Measurements from ENCODE around the gene PIK3R2. TPM values are rescaled to one million over a fixed set of nuclear protein-coding genes. Genes with fewer than 3 reads are reported as not detected.
A peak's percentile ranks its signal among the peaks of the same experiment; 100 is the strongest.

The PIK3R2 gene
- total and polyA plus RNA-seq, 2 of the 13 experiments (the other 11 are each of a cell fraction or from before 2014, with no cell fraction given), result 18.6 to 25.3 TPM

DNA sequence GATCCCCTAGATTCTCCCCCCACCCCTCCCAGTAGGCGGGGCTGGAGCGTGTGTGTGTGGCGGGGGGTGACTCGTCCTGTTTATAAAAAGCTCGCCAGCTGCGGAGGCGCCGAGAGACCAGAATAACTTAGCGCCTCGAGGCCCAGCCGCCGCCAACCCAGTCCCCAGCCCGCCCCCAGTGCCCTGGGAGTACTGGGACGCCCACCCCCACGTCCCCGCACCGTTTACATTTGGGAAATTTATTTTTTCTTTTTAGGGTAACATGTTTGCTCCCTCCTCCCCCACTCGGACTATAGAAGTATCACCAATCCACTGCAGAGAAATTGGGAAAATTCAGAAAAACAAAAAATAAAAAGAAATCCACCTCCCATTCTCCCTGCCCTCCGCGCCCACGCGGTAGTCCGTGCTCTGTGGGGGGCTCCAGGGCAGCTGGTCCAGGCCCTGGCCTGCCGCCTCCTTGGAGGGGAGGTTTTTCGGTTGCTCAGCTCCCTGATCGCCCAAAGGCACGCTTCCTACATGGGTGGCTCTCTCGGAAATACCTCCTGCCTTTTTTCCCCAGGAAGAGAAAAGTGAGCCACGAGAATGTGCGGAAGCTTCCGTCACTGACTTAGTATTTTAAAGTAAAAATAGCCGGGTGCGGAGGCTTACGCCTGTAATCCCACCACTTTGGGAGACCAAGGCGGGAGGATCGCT lies 52.4 kb downstream of the PIK3R2 start:
- no peaks in the 10 kb centered on the region for H3K9me3 ChIP-seq (ENCODE audit: low read length)
- peak overlapping the region; percentile 73 for H3K9ac ChIP-seq (ENCODE audit: insufficient read depth, low read depth, low read length)
- 44% methylated on average over 33 of the region's 36 CpGs for WGBS (ENCODE audit: low lambda C conversion rate)
- H3K27me3 ChIP-seq (ENCODE audit: control insufficient read depth in 1 of 2, insufficient read depth in 2 of 2, low read length in 2 of 2), result peaks cover 0 to 8% of the 10 kb centered on the region in 2 experiments; a peak in 1 of 5 replicates
- POLR2A ChIA-PET, result interaction anchor here (1.0 to 4.0 kb wide), 8 partner anchors 13 to 346 kb away, joined by 3 to 27 read pairs (median 6); partner anchors contain the start of genes GDF15, IQCN, JUND and MPV17L2
- no TSS peak for BruUV-seq (replicated peaks)
- H2AFZ ChIP-seq (ENCODE audit: low read length), result no peak overlapping the region
- in situ Hi-C loops (cut with HindIII; ENCODE audit: extremely low pct_ligation_motif_present, low pct_unique_long_range_greater_than_20kb), result loop anchor here (5.0 to 10.0 kb wide), 2 partner anchors 47 to 209 kb away; partner anchors contain the start of gene SSBP4
- ATAC-seq, result peak; percentile 8; the same call in 2 of the 3 replicates
- intact Hi-C loops (cut with micrococcal nuclease; ENCODE audit: unreplicated experiment), result loop anchor here (5.0 kb wide), 1 partner anchor 207 kb away; no protein-coding TSS in a partner anchor
- H3K4me3 ChIP-seq (replicated peaks in 1 of 3; ENCODE audit: insufficient read depth in 1 of 3, low read depth in 2 of 3, low read length in 3 of 3), result peak overlapping the region; percentile 73 to 76 (median 73)
- no peaks in the 10 kb centered on the region for H4K20me1 ChIP-seq (ENCODE audit: insufficient read depth, low read length)
- CTCF ChIA-PET (ENCODE audit: low intra/inter-chr PET ratio, low total read pairs), result no interaction called here
- H3K4me2 ChIP-seq (ENCODE audit: low read depth, low read length), result peak overlapping the region; percentile 87
- DNase-seq (ENCODE audit: low spot score), result no peak
- H3K4me1 ChIP-seq (ENCODE audit: insufficient read depth, low read length), result peaks cover 13% of the 10 kb centered on the region
- H3K79me2 ChIP-seq (ENCODE audit: insufficient read depth, low read length), result no peaks in the 10 kb centered on the region
- no peak for FAIRE-seq
- peaks cover 2% of the 10 kb centered on the region in 2 experiments; a peak in 1 of 5 replicates for H3K36me3 ChIP-seq (replicated peaks in 1 of 2; ENCODE audit: control insufficient read depth in 1 of 2, insufficient read depth in 2 of 2, low read length in 2 of 2)
- peak overlapping the region; percentile 60 for H3K27ac ChIP-seq (ENCODE audit: extremely low read length, insufficient read depth, low read length)
- TF ChIP-seq, protein P1, sequence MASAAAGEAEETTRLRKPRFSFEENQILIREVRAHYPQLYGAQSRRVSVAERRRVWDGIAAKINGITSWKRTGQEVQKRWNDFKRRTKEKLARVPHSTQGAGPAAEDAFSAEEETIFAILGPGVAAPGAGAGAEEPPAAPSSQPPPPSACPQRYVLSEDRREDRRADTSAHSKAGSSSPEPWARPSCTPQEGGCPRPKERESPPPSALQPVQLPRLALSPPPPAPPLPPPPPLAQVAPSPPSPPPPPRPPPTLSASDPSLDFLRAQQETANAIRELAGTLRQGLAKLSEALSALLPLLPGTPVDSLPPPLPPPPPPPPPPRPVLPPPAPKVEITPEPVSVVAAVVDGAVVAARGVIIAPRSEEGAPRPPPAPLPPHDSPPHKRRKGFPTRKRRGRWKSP (CRISPR knock-in tag; IDR thresholded peaks at IDR 0.05), result no peak
- TF ChIP-seq ZNF709 (CRISPR knock-in tag; IDR thresholded peaks at IDR 0.05) (no peak), CHD2 (IDR thresholded peaks at IDR 0.05; ENCODE audit: low read depth, low read length) (no peak), CREB1 (IDR thresholded peaks at IDR 0.05) (no peak), CREB1 (CRISPR knock-in tag; IDR thresholded peaks at IDR 0.05) (no peak), ELF4 (CRISPR knock-in tag; IDR thresholded peaks at IDR 0.05; ENCODE audit: borderline replicate concordance) (no peak), PRMT3 (CRISPR knock-in tag; IDR thresholded peaks at IDR 0.05; ENCODE audit: borderline replicate concordance, low read depth) (no peak), ZNF136 (CRISPR knock-in tag; IDR thresholded peaks at IDR 0.05; ENCODE audit: low read depth) (no peak), ZBTB38 (CRISPR knock-in tag; IDR thresholded peaks at IDR 0.05) (peak; percentile 49; the same call in 1 of the 2 replicates), SNAI1 (CRISPR knock-in tag; IDR thresholded peaks at IDR 0.05; ENCODE audit: borderline replicate concordance) (no peak), ATF1 (CRISPR knock-in tag; IDR thresholded peaks at IDR 0.05) (no peak), SSRP1 (CRISPR knock-in tag; IDR thresholded peaks at IDR 0.05) (no peak), CENPX (CRISPR knock-in tag; IDR thresholded peaks at IDR 0.05) (no peak), LCORL (IDR thresholded peaks at IDR 0.05) (no peak), LCORL (CRISPR knock-in tag; IDR thresholded peaks at IDR 0.05) (peak; percentile 42; the same call in 1 of the 2 replicates)
- TF ChIP-seq, protein P2, sequence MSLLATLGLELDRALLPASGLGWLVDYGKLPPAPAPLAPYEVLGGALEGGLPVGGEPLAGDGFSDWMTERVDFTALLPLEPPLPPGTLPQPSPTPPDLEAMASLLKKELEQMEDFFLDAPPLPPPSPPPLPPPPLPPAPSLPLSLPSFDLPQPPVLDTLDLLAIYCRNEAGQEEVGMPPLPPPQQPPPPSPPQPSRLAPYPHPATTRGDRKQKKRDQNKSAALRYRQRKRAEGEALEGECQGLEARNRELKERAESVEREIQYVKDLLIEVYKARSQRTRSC (CRISPR knock-in tag; IDR thresholded peaks at IDR 0.05; ENCODE audit: low read depth), result no peak
- TF ChIP-seq, protein P3, sequence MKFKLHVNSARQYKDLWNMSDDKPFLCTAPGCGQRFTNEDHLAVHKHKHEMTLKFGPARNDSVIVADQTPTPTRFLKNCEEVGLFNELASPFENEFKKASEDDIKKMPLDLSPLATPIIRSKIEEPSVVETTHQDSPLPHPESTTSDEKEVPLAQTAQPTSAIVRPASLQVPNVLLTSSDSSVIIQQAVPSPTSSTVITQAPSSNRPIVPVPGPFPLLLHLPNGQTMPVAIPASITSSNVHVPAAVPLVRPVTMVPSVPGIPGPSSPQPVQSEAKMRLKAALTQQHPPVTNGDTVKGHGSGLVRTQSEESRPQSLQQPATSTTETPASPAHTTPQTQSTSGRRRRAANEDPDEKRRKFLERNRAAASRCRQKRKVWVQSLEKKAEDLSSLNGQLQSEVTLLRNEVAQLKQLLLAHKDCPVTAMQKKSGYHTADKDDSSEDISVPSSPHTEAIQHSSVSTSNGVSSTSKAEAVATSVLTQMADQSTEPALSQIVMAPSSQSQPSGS (CRISPR knock-in tag; IDR thresholded peaks at IDR 0.05), result no peak
- TF ChIP-seq, protein P4, sequence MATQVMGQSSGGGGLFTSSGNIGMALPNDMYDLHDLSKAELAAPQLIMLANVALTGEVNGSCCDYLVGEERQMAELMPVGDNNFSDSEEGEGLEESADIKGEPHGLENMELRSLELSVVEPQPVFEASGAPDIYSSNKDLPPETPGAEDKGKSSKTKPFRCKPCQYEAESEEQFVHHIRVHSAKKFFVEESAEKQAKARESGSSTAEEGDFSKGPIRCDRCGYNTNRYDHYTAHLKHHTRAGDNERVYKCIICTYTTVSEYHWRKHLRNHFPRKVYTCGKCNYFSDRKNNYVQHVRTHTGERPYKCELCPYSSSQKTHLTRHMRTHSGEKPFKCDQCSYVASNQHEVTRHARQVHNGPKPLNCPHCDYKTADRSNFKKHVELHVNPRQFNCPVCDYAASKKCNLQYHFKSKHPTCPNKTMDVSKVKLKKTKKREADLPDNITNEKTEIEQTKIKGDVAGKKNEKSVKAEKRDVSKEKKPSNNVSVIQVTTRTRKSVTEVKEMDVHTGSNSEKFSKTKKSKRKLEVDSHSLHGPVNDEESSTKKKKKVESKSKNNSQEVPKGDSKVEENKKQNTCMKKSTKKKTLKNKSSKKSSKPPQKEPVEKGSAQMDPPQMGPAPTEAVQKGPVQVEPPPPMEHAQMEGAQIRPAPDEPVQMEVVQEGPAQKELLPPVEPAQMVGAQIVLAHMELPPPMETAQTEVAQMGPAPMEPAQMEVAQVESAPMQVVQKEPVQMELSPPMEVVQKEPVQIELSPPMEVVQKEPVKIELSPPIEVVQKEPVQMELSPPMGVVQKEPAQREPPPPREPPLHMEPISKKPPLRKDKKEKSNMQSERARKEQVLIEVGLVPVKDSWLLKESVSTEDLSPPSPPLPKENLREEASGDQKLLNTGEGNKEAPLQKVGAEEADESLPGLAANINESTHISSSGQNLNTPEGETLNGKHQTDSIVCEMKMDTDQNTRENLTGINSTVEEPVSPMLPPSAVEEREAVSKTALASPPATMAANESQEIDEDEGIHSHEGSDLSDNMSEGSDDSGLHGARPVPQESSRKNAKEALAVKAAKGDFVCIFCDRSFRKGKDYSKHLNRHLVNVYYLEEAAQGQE (IDR thresholded peaks at IDR 0.05; ENCODE audit: borderline replicate concordance in 1 of 2, low read depth in 1 of 2, low read length in 2 of 2), result no peak
